Ishikawa (cell line): ENCODE results near the gene ITGB8.

Experiments
- EP300 ChIP-seq: IDR thresholded peaks from 2 replicates; pipeline ENCODE4 v1.6.1; 2012; ENCODE audit warnings: borderline replicate concordance
- MAX ChIP-seq: IDR thresholded peaks from 2 replicates; pipeline ENCODE4 v1.6.1; 2012
- TAF1 ChIP-seq: IDR thresholded peaks from 2 replicates; pipeline ENCODE4 v1.6.1; 2012; ENCODE audit warnings: low read depth, mild to moderate bottlenecking
- TF ChIP-seq, protein P1 (sequence below): IDR thresholded peaks from 2 replicates; pipeline ENCODE4 v1.6.1; 2012

DNA sequence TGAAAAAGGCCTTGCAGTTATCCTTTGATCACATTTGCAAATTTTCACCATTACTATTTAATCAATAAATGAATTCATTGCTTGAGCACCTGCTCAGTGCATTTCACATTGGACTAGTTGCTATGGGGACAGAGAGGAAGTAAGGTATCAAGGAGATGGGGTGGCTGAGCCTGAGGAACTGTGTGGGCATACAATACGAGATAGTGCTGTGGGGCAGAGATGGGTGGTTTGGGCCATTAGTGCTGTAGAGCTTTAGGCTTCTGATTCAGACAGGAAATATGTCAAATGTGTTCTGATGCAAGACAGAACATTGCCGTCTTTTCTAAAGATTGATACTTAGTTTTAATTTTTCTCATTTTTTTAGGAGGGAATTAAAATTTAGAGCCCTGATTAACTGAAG, 13.2 kb downstream of the ITGB8 start:
- TF ChIP-seq EP300 (no peak), TAF1 (no peak), MAX (no peak)
- TF ChIP-seq, protein P1, sequence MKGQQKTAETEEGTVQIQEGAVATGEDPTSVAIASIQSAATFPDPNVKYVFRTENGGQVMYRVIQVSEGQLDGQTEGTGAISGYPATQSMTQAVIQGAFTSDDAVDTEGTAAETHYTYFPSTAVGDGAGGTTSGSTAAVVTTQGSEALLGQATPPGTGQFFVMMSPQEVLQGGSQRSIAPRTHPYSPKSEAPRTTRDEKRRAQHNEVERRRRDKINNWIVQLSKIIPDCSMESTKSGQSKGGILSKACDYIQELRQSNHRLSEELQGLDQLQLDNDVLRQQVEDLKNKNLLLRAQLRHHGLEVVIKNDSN, result no peak
